ENCODE measurements around the gene TAF11L12. TPM values are rescaled to one million over a fixed set of nuclear protein-coding genes. Genes with fewer than 3 reads are reported as not detected.
"Not testable (repeated sequence)": the region's sequence is repeated elsewhere in the genome, so short reads cannot be mapped to it uniquely, and the experiment has no call there.

Gene TAF11L12
- total RNA-seq, 8 experiments from 2014 or later, result 0.28 to 0.32 TPM; not detected in 6

- H3K27ac ChIP-seq, result no peak within 1 kb of the TSS
- in situ Hi-C loops (cut with MboI; ENCODE audit: low pct_unique_long_range_greater_than_20kb in 2 of 9, low sequenced_read_pairs in 9 of 9, unreplicated experiment in 9 of 9), result no loop called here
- WGBS, 10 experiments, result 31 to 100% (median 90%) methylated on average over 1 to 5 of the region's 5 CpGs; no CpG with 5 or more reads in 5 of the 10 experiments
- no peak within 1 kb of the TSS for H3K4me3 ChIP-seq
- H3K4me1 ChIP-seq (replicated peaks in 1 of 2), result no peaks in the 10 kb centered on the region
- no peak for ATAC-seq (replicated peaks in 6 of 8)
Measured at GRCh38 chr5:17634160-17634559, 24.0 kb downstream of the TAF11L12 start, which contains the start of gene TAF11L14. Gene TAF11L14 (plus strand): TSS chr5:17634460.

- ATAC-seq (replicated peaks in 6 of 8); H3K4me1 ChIP-seq (replicated peaks in 1 of 2); in situ Hi-C loops (cut with MboI; ENCODE audit: low pct_unique_long_range_greater_than_20kb in 2 of 9, low sequenced_read_pairs in 9 of 9, unreplicated experiment in 9 of 9); H3K4me3 ChIP-seq; H3K27ac ChIP-seq: not testable (repeated sequence)
- WGBS, 10 experiments, result 60 to 100% (median 95%) methylated on average over 1 to 10 of the region's 10 CpGs; no CpG with 5 or more reads in 6 of the 10 experiments
Measured at GRCh38 chr5:17649232-17649631, 39.0 kb downstream of the TAF11L12 start.

DNA sequence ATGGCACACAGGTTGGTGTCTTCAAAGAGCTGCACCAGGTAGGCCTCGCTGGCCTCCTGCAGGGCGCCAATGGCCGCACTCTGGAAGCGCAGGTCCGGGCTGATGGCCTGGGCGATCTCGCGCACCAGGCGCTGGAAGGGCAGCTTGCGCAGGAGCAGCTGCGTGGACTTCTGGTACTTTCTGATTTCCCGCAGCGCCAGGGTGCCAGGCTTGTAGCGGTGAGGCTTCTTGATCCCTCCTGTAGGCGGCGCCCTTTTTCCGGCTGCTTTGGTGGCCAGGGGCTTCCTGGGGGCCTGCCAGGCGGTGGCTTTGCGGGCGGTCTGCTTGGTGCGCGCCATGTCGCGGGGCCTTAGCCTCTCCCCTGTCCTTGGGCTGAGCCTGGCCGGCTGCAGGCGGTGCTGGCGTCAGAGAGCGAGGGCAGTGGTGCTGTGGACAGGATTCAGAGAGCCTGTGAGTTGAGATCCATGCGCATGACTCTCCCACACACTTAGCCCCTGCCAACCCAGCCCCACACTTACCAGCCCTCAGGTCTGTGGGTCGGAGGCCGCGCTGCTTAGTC is 45.1 kb downstream of the TAF11L12 start:
- ATAC-seq (replicated peaks in 6 of 8), result not testable (repeated sequence)
- 73 to 98% (median 90%) methylated on average over 2 to 10 of the region's 32 CpGs; no CpG with 5 or more reads in 7 of the 10 experiments for WGBS, 10 experiments

DNA sequence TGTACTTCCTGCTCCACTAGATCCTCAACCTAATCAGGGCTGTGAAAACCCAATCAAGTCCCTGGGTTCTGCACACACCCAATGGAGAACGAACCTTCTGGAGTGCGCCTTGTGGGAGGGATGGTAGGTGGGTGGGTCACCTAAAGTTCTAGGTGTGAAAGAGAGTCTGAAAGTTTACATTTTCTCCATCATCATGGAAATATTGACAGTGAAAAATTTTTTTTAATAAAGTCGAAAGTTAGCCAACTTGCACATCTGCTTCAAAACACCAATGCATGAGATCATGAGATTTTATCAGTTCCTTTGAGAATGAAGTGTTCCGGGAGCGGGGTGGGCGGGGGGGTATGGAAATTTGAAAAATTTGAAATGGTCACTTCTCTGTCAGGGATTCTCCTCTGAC is 45.7 kb downstream of the TAF11L12 start:
- Histone ChIP-seq H3K27ac (no peak overlapping the region), H3K4me3 (no peak overlapping the region), H3K4me1 (replicated peaks in 1 of 2) (no peaks in the 10 kb centered on the region)
- WGBS, 10 experiments, result 7 to 83% (median 80%) methylated on average over 1 to 3 of the region's 6 CpGs; no CpG with 5 or more reads in 7 of the 10 experiments
- in situ Hi-C loops (cut with MboI; ENCODE audit: low pct_unique_long_range_greater_than_20kb in 2 of 9, low sequenced_read_pairs in 9 of 9, unreplicated experiment in 9 of 9), result no loop called here
- ATAC-seq (replicated peaks in 6 of 8), result no peak

More for the DNA sequence above, 45.1 kb downstream of the TAF11L12 start:
- H3K4me1 ChIP-seq (replicated peaks in 1 of 2); H3K27ac ChIP-seq; in situ Hi-C loops (cut with MboI; ENCODE audit: low pct_unique_long_range_greater_than_20kb in 2 of 9, low sequenced_read_pairs in 9 of 9, unreplicated experiment in 9 of 9); H3K4me3 ChIP-seq: not testable (repeated sequence)

Other genes with a start within 250 kb of the TAF11L12 start
- gene TAF11L2, start 112.2 kb upstream of the TAF11L12 start, total RNA-seq, result not detected
- gene TAF11L3, start 92.0 kb upstream of the TAF11L12 start, total RNA-seq, result not detected
- gene TAF11L4, start 88.6 kb upstream of the TAF11L12 start, total RNA-seq, result not detected
- 1 to 10 TPM in 5 of 8 experiments, not detected in 3; 1.4 to 8.5 (median 2.1) TPM for gene TAF11L5, start 85.2 kb upstream of the TAF11L12 start, total RNA-seq
- not detected for gene TAF11L6, start 81.7 kb upstream of the TAF11L12 start, total RNA-seq
- gene TAF11L7, start 24.6 kb upstream of the TAF11L12 start, total RNA-seq, result 1 to 10 TPM in 2 of 8 experiments, not detected in 6; 2.0 to 2.3 TPM
- not detected for gene TAF11L8, start 19.4 kb upstream of the TAF11L12 start, total RNA-seq
- not detected for gene TAF11L9, start 16.0 kb upstream of the TAF11L12 start, total RNA-seq
- gene TAF11L10, start 12.6 kb upstream of the TAF11L12 start, total RNA-seq, result 1 to 10 TPM in 5 of 8 experiments, not detected in 3; 1.4 to 8.5 (median 2.1) TPM
- under 1 TPM in 3 of 8 experiments, not detected in 5; 0.21 to 0.29 (median 0.24) TPM for gene TAF11L11, start 6.2 kb upstream of the TAF11L12 start, total RNA-seq
- under 1 TPM in 1 of 8 experiments, not detected in 7; 0.42 TPM for gene TAF11L13, start 21.7 kb downstream of the TAF11L12 start, total RNA-seq
- gene TAF11L14, start 24.1 kb downstream of the TAF11L12 start, total RNA-seq, result under 1 TPM in 1 of 8 experiments, not detected in 7; 0.54 TPM